Naive thymus-derived CD4-positive, alpha-beta T cell (primary cell): Measurements from ENCODE around the gene LMOD1. TPM values are rescaled to one million over a fixed set of nuclear protein-coding genes. Genes with fewer than 3 reads are reported as not detected.
"Not testable (repeated sequence)": the region's sequence is repeated elsewhere in the genome, so short reads cannot be mapped to it uniquely, and the experiment has no call there.

Experiments
- ATAC-seq: fragments of 150-1000 bp; cut with Tn5 transposase; 2 replicates; pipeline ENCODE4 v1.10.0; 2021; ENCODE audit warnings: mild to moderate bottlenecking, moderate library complexity
- CTCF ChIA-PET: fragments of 350-600 bp; sonication (Branson Sonifier 250); formaldehyde crosslinking; loops from one replicate; lab custom pipeline; 2021; ENCODE audit warnings: antibody characterized with exemption; lab: Charles Lee
- POLR2A ChIA-PET: fragments of 350-600 bp; sonication (Branson Sonifier 250); formaldehyde crosslinking; loops from one replicate; lab custom pipeline; 2021; ENCODE audit warnings: antibody characterized with exemption, inconsistent platforms; lab: Charles Lee
- DNase-seq, 9 donors: peaks; one replicate each; pipeline versions ENCODE4 v3.0.0 to v3.0.0-alpha.2; 2020 to 2022; ENCODE audit warnings: mixed read lengths in 1 of 9
- H3K27ac ChIP-seq: one replicate; pipeline ENCODE4 v1.7.0; 2013; ENCODE audit warnings: mild to moderate bottlenecking, low read depth, low read length, moderate library complexity
- H3K27me3 ChIP-seq, 2 donors: one replicate each; pipeline ENCODE4 v1.7.0; 2013; ENCODE audit warnings: low read length in 2 of 2, mild to moderate bottlenecking in 2 of 2, moderate library complexity in 2 of 2; ENCODE audit not compliant: control insufficient read depth in 2 of 2, insufficient read depth in 2 of 2
- H3K36me3 ChIP-seq, 3 experiments: 1 replicate in 2 of 3; 2 replicates in 1 of 3; pipeline ENCODE4 v1.7.0; 2013; ENCODE audit warnings: low read length in 3 of 3, mild to moderate bottlenecking in 3 of 3, moderate library complexity in 1 of 3; ENCODE audit not compliant: insufficient read depth in 3 of 3, control insufficient read depth in 2 of 3
- H3K4me1 ChIP-seq, 2 donors: one replicate each; pipeline ENCODE4 v1.7.0; 2013; ENCODE audit warnings: low read length in 2 of 2, mild to moderate bottlenecking in 2 of 2, moderate library complexity in 1 of 2; ENCODE audit not compliant: control insufficient read depth in 2 of 2, insufficient read depth in 2 of 2
- H3K4me3 ChIP-seq: 2 replicates; pipeline ENCODE4 v1.7.0; 2013; ENCODE audit warnings: mild to moderate bottlenecking, low read length
- H3K9me3 ChIP-seq, 3 experiments: 1 replicate in 2 of 3; 2 replicates in 1 of 3; pipeline ENCODE4 v1.7.0; 2013; ENCODE audit warnings: low read length in 3 of 3; ENCODE audit not compliant: control insufficient read depth in 2 of 3
- H3K27ac Mint-ChIP-seq, 9 donors: one replicate each; pipeline ENCODE4 v1.8.0; 2020 to 2022; ENCODE audit warnings: mixed read lengths in 9 of 9, mild to moderate bottlenecking in 8 of 9, moderate library complexity in 5 of 9, inconsistent platforms in 2 of 9
- H3K27me3 Mint-ChIP-seq, 5 donors: one replicate each; pipeline ENCODE4 v1.8.0; 2021 to 2022; ENCODE audit warnings: mixed read lengths in 5 of 5, mild to moderate bottlenecking in 1 of 5
- H3K36me3 Mint-ChIP-seq, 5 donors: one replicate each; pipeline ENCODE4 v1.8.0; 2020 to 2022; ENCODE audit warnings: mixed read lengths in 5 of 5, mild to moderate bottlenecking in 3 of 5, inconsistent platforms in 1 of 5
- H3K4me1 Mint-ChIP-seq, 7 donors: one replicate each; pipeline ENCODE4 v1.8.0; 2020 to 2022; ENCODE audit warnings: mixed read lengths in 7 of 7, mild to moderate bottlenecking in 3 of 7, inconsistent platforms in 1 of 7
- H3K4me3 Mint-ChIP-seq, 10 donors: one replicate each; pipeline ENCODE4 v1.8.0; 2020 to 2022; ENCODE audit warnings: mild to moderate bottlenecking in 10 of 10, mixed read lengths in 10 of 10, moderate library complexity in 6 of 10, inconsistent platforms in 2 of 10
- H3K9me3 Mint-ChIP-seq, 11 donors: one replicate each; pipeline ENCODE4 v1.8.0; 2020 to 2022; ENCODE audit warnings: mixed read lengths in 11 of 11, mild to moderate bottlenecking in 4 of 11, inconsistent platforms in 1 of 11, moderate library complexity in 1 of 11
- intact Hi-C, 2 donors: fragments of 100-400 bp; cut with micrococcal nuclease; formaldehyde crosslinking; loops; one replicate each; pipeline ENCODE4 v1.15.1; 2023
- polyA plus RNA-seq, 2 donors: library from polyadenylated mRNA; unstranded; fragments of 300-500 nt; fragmentation: Illumina TruSeq; gene quantifications; one replicate each; pipeline ENCODE4 v1.2.3, GENCODE V29; 2021
- total RNA-seq, 6 experiments: library from RNA in 5 of 6; stranded (reverse) in 5 of 6; gene quantifications; 1 replicate in 5 of 6; 2 replicates in 1 of 6; pipeline ENCODE4 v1.2.3 and lab custom pipeline; 2021 to 2026

Gene LMOD1
- total and polyA plus RNA-seq, 7 experiments from 2014 or later, result not detected

DNA sequence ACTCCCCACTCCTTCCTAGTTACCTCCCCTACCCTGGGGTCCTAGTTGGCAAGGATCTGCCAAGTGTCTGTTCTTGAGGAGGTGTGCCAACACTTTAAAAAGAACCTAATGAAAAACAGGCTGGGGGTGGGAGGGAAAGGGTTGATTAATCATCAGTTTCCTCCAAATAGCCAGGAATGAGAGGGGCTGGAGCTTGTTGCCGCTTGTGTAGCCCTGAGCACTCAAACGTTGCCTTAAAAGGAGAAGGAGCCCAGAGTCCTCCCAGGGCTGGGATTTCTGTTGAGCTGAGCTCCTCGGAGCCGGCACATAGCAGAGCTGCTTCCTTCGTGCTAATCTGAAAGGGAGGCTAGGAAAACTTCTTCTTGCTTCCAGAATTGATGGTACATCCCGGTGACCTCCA, 41.8 kb downstream of the LMOD1 start:
- Histone ChIP-seq H3K36me3 (no peaks in the 10 kb centered on the region), H3K4me1 (no peaks in the 10 kb centered on the region), H3K27me3 (no peaks in the 10 kb centered on the region), H3K4me3 (no peak overlapping the region), H3K9me3 (no peaks in the 10 kb centered on the region), H3K27ac (no peak overlapping the region)
- ChIA-PET POLR2A (no interaction called here), CTCF (no interaction called here)
- intact Hi-C loops, result no loop called here
- Mint-ChIP-seq H3K27ac (no peak overlapping the region), H3K4me1 (peaks cover 0 to 5% (median 0%) of the 10 kb centered on the region in 7 donors), H3K36me3 (no peaks in the 10 kb centered on the region), H3K27me3 (peaks cover 0 to 10% (median 8%) of the 10 kb centered on the region in 5 donors), H3K4me3 (no peak overlapping the region), H3K9me3 (no peaks in the 10 kb centered on the region)
- DNase-seq (no peak), ATAC-seq (no peak)

DNA sequence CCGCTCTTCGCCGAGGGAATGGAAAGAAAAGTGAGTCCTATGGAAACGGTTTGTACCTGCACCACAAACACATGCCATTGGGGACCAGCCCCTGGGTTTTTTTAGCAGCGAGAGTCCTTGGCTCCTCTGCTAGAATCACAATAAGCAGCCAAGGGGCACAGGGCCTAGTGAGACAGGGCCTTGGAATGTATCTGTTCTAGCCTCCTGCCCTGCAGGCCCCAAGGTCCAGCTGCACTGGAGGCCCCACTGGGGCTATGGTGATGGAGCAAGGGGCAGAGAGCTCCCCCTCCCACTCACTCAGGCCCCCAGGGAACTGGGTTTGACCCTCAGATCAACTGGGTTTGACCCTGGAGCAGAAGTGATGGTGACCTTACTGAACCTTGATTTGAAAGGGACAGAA, 43.2 kb downstream of the LMOD1 start:
- ChIA-PET POLR2A (no interaction called here), CTCF (no interaction called here)
- intact Hi-C loops, result no loop called here

DNA sequence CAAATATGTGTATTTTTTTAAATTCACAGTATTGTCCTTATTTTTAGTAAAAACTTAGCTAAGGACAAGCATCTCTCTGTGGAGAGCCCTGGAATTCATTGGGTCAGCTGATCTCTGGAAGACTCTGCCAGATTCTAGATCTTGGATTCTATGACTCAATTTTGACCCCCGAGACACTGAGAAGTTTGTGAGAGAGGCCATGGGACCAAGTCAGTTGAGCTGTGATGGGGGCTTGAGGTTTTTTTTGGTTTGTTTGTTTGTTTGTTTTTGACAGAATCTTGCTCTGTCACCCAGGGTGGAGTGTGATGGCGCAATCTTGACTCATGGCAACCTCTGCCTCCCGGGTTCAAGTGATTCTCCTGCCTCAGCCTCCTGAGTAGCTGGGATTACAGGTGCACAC, 44.1 kb downstream of the LMOD1 start:
- ATAC-seq (no peak), DNase-seq (no peak)
- H3K36me3 ChIP-seq, result no peaks in the 10 kb centered on the region
- ChIA-PET POLR2A (no interaction called here), CTCF (no interaction called here)
- peaks cover 0 to 8% (median 5%) of the 10 kb centered on the region in 5 donors for H3K27me3 Mint-ChIP-seq
- H3K4me1 Mint-ChIP-seq, result peaks cover 0 to 5% (median 0%) of the 10 kb centered on the region in 7 donors
- H3K4me1 ChIP-seq, result no peaks in the 10 kb centered on the region
- H3K27me3 ChIP-seq, result no peaks in the 10 kb centered on the region
- no peak overlapping the region for H3K4me3 Mint-ChIP-seq
- no peaks in the 10 kb centered on the region for H3K9me3 ChIP-seq
- no peak overlapping the region for H3K4me3 ChIP-seq
- H3K27ac Mint-ChIP-seq, result no peak overlapping the region
- intact Hi-C loops, result no loop called here
- H3K27ac ChIP-seq, result no peak overlapping the region
- no peaks in the 10 kb centered on the region for H3K36me3 Mint-ChIP-seq
- no peaks in the 10 kb centered on the region for H3K9me3 Mint-ChIP-seq

More for the DNA sequence above, 43.2 kb downstream of the LMOD1 start:
- ATAC-seq, result no peak
- no peak overlapping the region for H3K27ac Mint-ChIP-seq
- H3K4me3 Mint-ChIP-seq, result no peak overlapping the region
- DNase-seq, result no peak
- H3K36me3 Mint-ChIP-seq, result no peaks in the 10 kb centered on the region
- Histone ChIP-seq H3K27ac (no peak overlapping the region), H3K9me3 (no peaks in the 10 kb centered on the region), H3K27me3 (no peaks in the 10 kb centered on the region), H3K4me1 (no peaks in the 10 kb centered on the region), H3K4me3 (no peak overlapping the region), H3K36me3 (no peaks in the 10 kb centered on the region)
- no peaks in the 10 kb centered on the region for H3K9me3 Mint-ChIP-seq
- H3K4me1 Mint-ChIP-seq, result peaks cover 0 to 5% (median 0%) of the 10 kb centered on the region in 7 donors
- peaks cover 0 to 8% (median 5%) of the 10 kb centered on the region in 5 donors for H3K27me3 Mint-ChIP-seq

DNA sequence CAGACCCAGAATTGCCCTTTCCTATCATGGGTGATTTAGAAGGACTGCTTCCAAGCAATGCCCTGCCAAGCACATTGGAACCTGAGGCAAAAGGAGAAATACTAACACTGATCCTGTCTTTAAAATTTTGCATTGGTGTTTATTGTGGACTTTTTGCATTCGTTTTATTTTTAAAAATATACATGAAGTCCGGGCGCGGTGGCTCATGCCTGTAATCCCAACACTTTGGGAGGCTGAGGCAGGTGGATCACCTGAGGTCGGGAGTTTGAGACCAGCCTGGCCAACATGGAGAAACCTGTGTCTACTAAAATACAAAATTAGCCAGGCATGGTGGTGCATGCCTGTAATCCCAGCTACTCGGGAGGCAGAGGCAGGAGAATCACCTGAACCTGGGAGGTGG, 45.3 kb downstream of the LMOD1 start:
- peaks cover 0 to 13% (median 2%) of the 10 kb centered on the region in 7 donors for H3K4me1 Mint-ChIP-seq
- H3K27me3 Mint-ChIP-seq, H3K9me3 Mint-ChIP-seq, H3K27me3 ChIP-seq, H3K36me3 Mint-ChIP-seq, H3K4me3 Mint-ChIP-seq, H3K4me1 ChIP-seq, H3K27ac Mint-ChIP-seq, intact Hi-C loops, H3K4me3 ChIP-seq, H3K9me3 ChIP-seq, H3K27ac ChIP-seq, DNase-seq, ATAC-seq, CTCF ChIA-PET, H3K36me3 ChIP-seq: not testable (repeated sequence)
- POLR2A ChIA-PET, result interaction anchor here (0.7 kb wide), 1 partner anchor 418 kb away, joined by 3 read pairs; no protein-coding TSS in a partner anchor

DNA sequence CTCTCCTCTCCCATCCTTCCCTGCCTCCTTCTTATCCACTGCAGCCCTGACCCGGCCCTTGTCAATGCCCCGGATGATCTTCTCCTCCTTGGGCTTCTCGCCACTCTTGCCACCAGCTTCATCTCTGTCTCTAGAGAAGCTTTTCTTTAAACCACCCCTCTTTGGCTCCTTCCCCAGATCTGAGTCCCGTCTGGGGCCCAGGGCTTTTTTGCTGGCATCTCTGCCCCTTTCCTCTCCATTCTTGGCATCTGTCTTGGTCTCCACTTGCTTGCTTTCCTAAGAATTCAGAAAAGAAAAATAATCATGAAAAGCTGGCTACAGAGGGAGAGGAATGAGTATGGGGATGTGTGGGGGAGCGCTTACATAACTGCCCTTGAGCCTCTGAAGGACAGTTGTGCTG, 45.9 kb downstream of the LMOD1 start:
- Mint-ChIP-seq H3K9me3 (no peaks in the 10 kb centered on the region), H3K36me3 (no peaks in the 10 kb centered on the region)
- CTCF ChIA-PET, result no interaction called here

DNA sequence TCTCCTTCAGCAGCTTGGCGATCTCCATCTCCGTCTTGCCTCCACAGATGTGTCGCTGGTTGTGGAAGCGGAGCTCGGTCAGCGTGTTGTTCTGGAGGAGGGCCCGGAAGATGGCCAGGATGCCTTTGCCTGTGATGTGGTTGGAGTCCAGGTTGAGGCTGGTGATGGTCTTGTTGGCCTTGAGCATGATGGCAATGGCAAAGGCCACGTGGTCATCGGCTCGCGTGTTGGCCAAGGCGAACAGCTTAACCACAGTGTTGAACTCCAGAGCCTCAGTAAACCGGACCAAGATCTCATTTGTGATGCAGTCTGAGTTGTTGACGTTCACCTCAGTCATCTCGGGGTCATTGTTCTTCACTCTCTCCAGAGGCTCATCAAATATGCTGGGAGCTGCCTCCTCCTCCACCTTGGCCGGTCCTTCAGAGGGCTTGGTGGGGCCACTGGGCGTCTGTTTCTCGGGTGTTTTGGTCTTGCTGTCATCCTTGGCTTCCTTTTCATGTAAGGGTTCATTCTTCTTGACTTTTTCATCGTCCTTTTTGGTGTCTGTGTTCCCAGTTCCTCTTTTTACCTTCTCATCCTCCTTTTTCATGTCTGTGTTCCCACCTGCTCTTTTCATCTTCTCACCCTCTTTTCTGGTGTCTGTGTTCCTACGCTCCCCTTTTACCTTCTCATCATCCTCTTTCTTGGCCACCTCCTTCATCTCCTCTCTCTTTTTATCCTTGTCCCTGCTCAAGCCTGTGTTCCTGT, 46.5 kb downstream of the LMOD1 start:
- H3K4me3 Mint-ChIP-seq, result no peak overlapping the region
- CTCF ChIA-PET, result no interaction called here

More for the DNA sequence above, 45.9 kb downstream of the LMOD1 start:
- Histone ChIP-seq H3K27ac (no peak overlapping the region), H3K9me3 (no peaks in the 10 kb centered on the region), H3K36me3 (no peaks in the 10 kb centered on the region), H3K27me3 (no peaks in the 10 kb centered on the region), H3K4me1 (peaks cover 0 to 8% of the 10 kb centered on the region in 2 donors), H3K4me3 (no peak overlapping the region)
- no peak for DNase-seq
- no peak for ATAC-seq
- H3K4me1 Mint-ChIP-seq, result peaks cover 0 to 16% (median 6%) of the 10 kb centered on the region in 7 donors
- POLR2A ChIA-PET, result interaction anchor here (0.7 kb wide), 1 partner anchor 418 kb away, joined by 3 read pairs; no protein-coding TSS in a partner anchor
- intact Hi-C loops, result no loop called here
- H3K27ac Mint-ChIP-seq, result peak overlapping the region in 1 of 9 donors; percentile 20
- no peak overlapping the region for H3K4me3 Mint-ChIP-seq
- peaks cover 0 to 8% (median 5%) of the 10 kb centered on the region in 5 donors for H3K27me3 Mint-ChIP-seq

More for the DNA sequence above, 46.5 kb downstream of the LMOD1 start:
- H3K27me3 ChIP-seq, result no peaks in the 10 kb centered on the region
- H3K36me3 ChIP-seq, result no peaks in the 10 kb centered on the region
- Mint-ChIP-seq H3K36me3 (no peaks in the 10 kb centered on the region), H3K4me1 (peaks cover 0 to 13% (median 6%) of the 10 kb centered on the region in 7 donors), H3K27ac (no peak overlapping the region), H3K9me3 (no peaks in the 10 kb centered on the region), H3K27me3 (peaks cover 0 to 8% (median 5%) of the 10 kb centered on the region in 5 donors)
- H3K4me1 ChIP-seq, result peaks cover 0 to 8% of the 10 kb centered on the region in 2 donors
- H3K27ac ChIP-seq, result no peak overlapping the region
- ATAC-seq (no peak), DNase-seq (no peak)
- H3K4me3 ChIP-seq, result no peak overlapping the region
- intact Hi-C loops, result no loop called here
- no peaks in the 10 kb centered on the region for H3K9me3 ChIP-seq
- POLR2A ChIA-PET, result no interaction called here
